GM12878 (cell line): ENCODE data around the gene GRAMD2B. TPM values are rescaled to one million over a fixed set of nuclear protein-coding genes. Genes with fewer than 3 reads are reported as not detected.

ENCODE experiments used
- ATAC-seq: fragments of 200-7000 bp; cut with Tn5 transposase; 3 replicates; pipeline ENCODE4 v1.9.1; 2020; ENCODE audit warnings: mild to moderate bottlenecking, moderate library complexity
- BruUV-seq: library from RNA; stranded (reverse); fragments of 400-500 nt; replicated peaks from 2 replicates; lab custom pipeline; 2021; lab: Mats Ljungman, UMichigan
- CTCF ChIA-PET: fragments of 300-600 bp; sonication (Branson Sonifier 250); formaldehyde crosslinking; extraction: SDS; loops from one replicate; lab custom pipeline; 2021; ENCODE audit warnings: inconsistent platforms; lab: Yijun Ruan, JAX
- POLR2A ChIA-PET: fragments of 350-600 bp; formaldehyde crosslinking; extraction: SDS; loops from one replicate; lab custom pipeline; 2021; ENCODE audit warnings: inconsistent platforms; lab: Charles Lee
- RAD21 ChIA-PET: fragments of 300-600 bp; sonication (Branson Sonifier 250); formaldehyde crosslinking; loops from one replicate; lab custom pipeline; 2023; ENCODE audit warnings: antibody characterized with exemption; ENCODE audit not compliant: unreplicated experiment; lab: Charles Lee
- SMC1A ChIA-PET: fragments of 300-600 bp; sonication (Branson Sonifier 250); formaldehyde crosslinking; loops from one replicate; lab custom pipeline; 2023; ENCODE audit not compliant: unreplicated experiment, uncharacterized antibody; lab: Charles Lee
- DNase-seq: peaks from one replicate; pipeline ENCODE4 v3.0.0-alpha.2; 2011; ENCODE audit warnings: low read depth, low spot score
- FAIRE-seq: peaks from 3 replicates; lab custom pipeline; 2011; peaks lifted over from hg19 to GRCh38; lab: Jason Lieb, UNC
- H2AFZ ChIP-seq: 2 replicates; pipeline ENCODE4 v1.6.0; 2011; ENCODE audit warnings: low read depth, low read length, control low read depth; ENCODE audit not compliant: control insufficient read depth
- H3K27ac ChIP-seq: 2 replicates; pipeline ENCODE4 v1.5.1; 2011; ENCODE audit warnings: control low read depth; ENCODE audit not compliant: control insufficient read depth, insufficient read depth
- H3K27me3 ChIP-seq, 2 experiments: replicated peaks in 1 of 2; 2 replicates each; pipeline versions ENCODE4 v1.6.0 to v1.6.1; 2011; ENCODE audit warnings: low read length in 1 of 2; ENCODE audit not compliant: control insufficient read depth in 2 of 2, insufficient read depth in 2 of 2
- H3K36me3 ChIP-seq, 2 experiments: 2 replicates each; pipeline ENCODE4 v1.5.1; 2011; ENCODE audit warnings: low read length in 1 of 2; ENCODE audit not compliant: control insufficient read depth in 2 of 2, insufficient read depth in 2 of 2
- H3K4me1 ChIP-seq: 2 replicates; pipeline ENCODE4 v1.6.1; 2011; ENCODE audit warnings: mild to moderate bottlenecking, low read length, moderate library complexity, mixed read lengths; ENCODE audit not compliant: control insufficient read depth, insufficient read depth
- H3K4me2 ChIP-seq: 2 replicates; pipeline ENCODE4 v1.6.0; 2011; ENCODE audit warnings: control low read depth; ENCODE audit not compliant: control insufficient read depth, insufficient read depth
- H3K4me3 ChIP-seq: fragments of 200-600 bp; sonication (generic); 2 replicates; pipeline ENCODE4 v1.5.1; 2016
- H3K79me2 ChIP-seq: 2 replicates; pipeline ENCODE4 v1.6.0; 2011; ENCODE audit warnings: low read length; ENCODE audit not compliant: control insufficient read depth, insufficient read depth
- H3K9ac ChIP-seq: 2 replicates; pipeline ENCODE4 v1.8.0; 2011; ENCODE audit warnings: low read length, control low read depth, mixed read lengths; ENCODE audit not compliant: control insufficient read depth, insufficient read depth
- H3K9me3 ChIP-seq: replicated peaks from 3 replicates; pipeline ENCODE4 v1.5.1; 2011; ENCODE audit warnings: mild to moderate bottlenecking, low read length; ENCODE audit not compliant: control insufficient read depth, insufficient read depth
- H4K20me1 ChIP-seq: 2 replicates; pipeline ENCODE4 v1.6.0; 2011; ENCODE audit not compliant: control insufficient read depth, insufficient read depth
- CEBPB ChIP-seq, 2 experiments: fragments of 150-350 bp in 1 of 2; IDR thresholded peaks; 2 replicates each; pipeline ENCODE4 v1.6.1; 2012 to 2014; ENCODE audit warnings: low read depth in 2 of 2, low read length in 2 of 2, borderline replicate concordance in 1 of 2, inconsistent platforms in 1 of 2
- CREM ChIP-seq: IDR thresholded peaks from 2 replicates; pipeline ENCODE4 v1.6.1; 2014; ENCODE audit warnings: antibody characterized with exemption, low read depth
- E4F1 ChIP-seq: fragments of 450-650 bp; IDR thresholded peaks from 2 replicates; pipeline ENCODE4 v1.6.1; 2018; ENCODE audit warnings: borderline replicate concordance, mild to moderate bottlenecking; ENCODE audit not compliant: partially characterized antibody
- ETV6 ChIP-seq, 2 experiments: fragments of 450-650 bp in 1 of 2; IDR thresholded peaks in 1 of 2; conservative IDR thresholded peaks in 1 of 2; 2 replicates each; pipeline ENCODE4 v1.6.1; 2014; ENCODE audit warnings: antibody characterized with exemption in 1 of 2, borderline replicate concordance in 1 of 2, low read depth in 1 of 2, mild to moderate bottlenecking in 1 of 2, moderate library complexity in 1 of 2
- KAT2A ChIP-seq: conservative IDR thresholded peaks from 2 replicates; pipeline ENCODE4 v1.6.1; 2011; ENCODE audit warnings: low read depth, low read length; ENCODE audit not compliant: control insufficient read depth
- MLLT1 ChIP-seq: fragments of 450-650 bp; IDR thresholded peaks from 2 replicates; pipeline ENCODE4 v1.6.1; 2016; ENCODE audit warnings: mild to moderate bottlenecking
- PAX5 ChIP-seq: IDR thresholded peaks from 2 replicates; pipeline ENCODE4 v1.6.1; 2011; ENCODE audit warnings: low read depth, low read length, borderline replicate concordance
- PAX8 ChIP-seq: fragments of 450-650 bp; IDR thresholded peaks from 2 replicates; pipeline ENCODE4 v1.6.1; 2017; ENCODE audit warnings: mild to moderate bottlenecking, moderate library complexity
- POLR2AphosphoS5 ChIP-seq: IDR thresholded peaks from 2 replicates; pipeline ENCODE4 v1.6.1; 2011; ENCODE audit warnings: mild to moderate bottlenecking, low read length, inconsistent platforms
- RB1 ChIP-seq: fragments of 450-650 bp; formaldehyde crosslinking; IDR thresholded peaks from 2 replicates; pipeline ENCODE4 v1.6.1; 2017; ENCODE audit warnings: mild to moderate bottlenecking, borderline replicate concordance
- SKIL ChIP-seq: fragments of 450-650 bp; IDR thresholded peaks from 2 replicates; pipeline ENCODE4 v1.6.1; 2017; ENCODE audit warnings: mild to moderate bottlenecking, low read depth, inconsistent platforms; ENCODE audit not compliant: poor library complexity, severe bottlenecking
- STAT1 ChIP-seq: fragments of 450-650 bp; conservative IDR thresholded peaks from 2 replicates; pipeline ENCODE4 v1.6.1; 2014; ENCODE audit warnings: antibody characterized with exemption, mild to moderate bottlenecking
- TBL1XR1 ChIP-seq: IDR thresholded peaks from 2 replicates; pipeline ENCODE4 v1.6.1; 2012; ENCODE audit warnings: low read depth, low read length, improper control_type of control experiment
- YBX1 ChIP-seq: fragments of 450-650 bp; IDR thresholded peaks from 2 replicates; pipeline ENCODE4 v1.6.1; 2016; ENCODE audit warnings: antibody characterized with exemption
- ZZZ3 ChIP-seq: IDR thresholded peaks from 2 replicates; pipeline ENCODE4 v1.6.1; 2011; ENCODE audit warnings: low read depth; ENCODE audit not compliant: control insufficient read depth, insufficient read length
- WGBS: methylation state at CpG from one replicate; pipeline ENCODE4 v1.1.6; 2016; ENCODE audit warnings: low lambda C conversion rate; ENCODE audit not compliant: insufficient replicate concordance, insufficient coverage; ENCODE audit errors: missing lambda C conversion rate; 5-methylcytosine and 5-hydroxymethylcytosine counted together
- in situ Hi-C: fragments of 300-500 bp; cut with MboI; formaldehyde crosslinking; loops from 9 replicates; pipeline ENCODE4 v1.14.3; 2018; ENCODE audit warnings: mixed read lengths
- intact Hi-C: fragments of 100-400 bp; cut with micrococcal nuclease; formaldehyde crosslinking; loops from one replicate; pipeline ENCODE4 v1.14.2; 2022; ENCODE audit not compliant: unreplicated experiment
- polyA plus RNA-seq, 11 experiments: library from polyadenylated mRNA; depleted of rRNA in 4 of 11; unstranded in 6 of 11; stranded (reverse) in 5 of 11; fragments of >200 nt; fragmentation: Nextera tagmentation in 4 of 11; fragmentation: Illumina TruSeq in 1 of 11; extraction: Ambion mirVana in 4 of 11; extraction: Trizol in 1 of 11; gene quantifications; 1 replicate in 1 of 11; 2 replicates in 10 of 11; pipeline versions ENCODE4 v1.2.1 to v1.2.3, GENCODE V29; 2011 to 2016; ENCODE audit warnings: inconsistent platforms in 2 of 11, missing spikeins in 2 of 11, low read depth in 1 of 11
- total RNA-seq, 4 experiments: library from RNA; depleted of rRNA in 3 of 4; stranded (reverse); fragments of >200 nt in 3 of 4; fragmentation: Illumina TruSeq in 1 of 4; extraction: Trizol in 1 of 4; gene quantifications; 2 replicates each; pipeline versions ENCODE4 v1.2.1 to v1.2.3, GENCODE V29; 2013 to 2021

Gene GRAMD2B
- total and polyA plus RNA-seq, 10 of the 15 experiments (the other 5 are each of a cell fraction or from before 2014, with no cell fraction given) = 1.9 to 21.5 (median 8.4) TPM

DNA sequence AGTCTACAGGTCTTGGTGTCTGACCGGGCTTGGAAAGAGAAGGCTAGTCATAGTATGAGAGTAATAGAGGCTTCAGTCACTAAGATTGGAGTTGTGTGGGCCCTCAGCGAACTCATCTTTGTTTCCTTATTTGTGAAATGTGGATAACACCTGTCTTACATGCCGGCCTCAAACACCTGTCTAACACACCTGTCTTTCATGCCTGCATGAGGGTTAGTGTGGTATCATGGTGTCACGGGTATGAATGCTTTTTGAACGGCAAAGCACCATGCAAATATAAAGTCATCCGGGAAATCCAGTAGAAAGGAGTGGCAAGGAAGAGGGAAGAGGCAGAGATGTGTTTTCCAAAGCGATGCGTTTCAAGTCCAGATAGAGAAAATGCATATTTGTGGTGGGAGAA, 25.5 kb downstream of the GRAMD2B start:
- peaks cover 1% of the 10 kb centered on the region for H3K79me2 ChIP-seq
- POLR2A ChIA-PET = interaction anchor here (1.2 kb wide), 1 partner anchor 11 kb away, joined by 3 read pairs; no protein-coding TSS in a partner anchor
- peaks cover 39% of the 10 kb centered on the region for H3K4me1 ChIP-seq
- ATAC-seq (no peak), DNase-seq (no peak)
- CTCF ChIA-PET = interaction anchor here (1.2 to 1.6 kb wide), 4 partner anchors 14 to 95 kb away, joined by 4 to 7 read pairs (median 4); partner anchors contain the start of gene GRAMD2B
- H3K4me2 ChIP-seq = no peak overlapping the region
- WGBS = 55% methylated on average over 8 of the region's 8 CpGs
- no peak overlapping the region for H3K9ac ChIP-seq
- no peaks in the 10 kb centered on the region for H3K36me3 ChIP-seq
- no peaks in the 10 kb centered on the region; the same call in 2 of the 3 replicates for H3K9me3 ChIP-seq
- TF ChIP-seq E4F1 (no peak), SKIL (no peak), PAX5 (no peak), ZZZ3 (no peak), ETV6 (conservative IDR thresholded peaks at IDR 0.05 in 1 of 2, IDR thresholded peaks at IDR 0.05 in 1 of 2; ENCODE audit: borderline replicate concordance in 1 of 2, low read depth in 1 of 2) (no peak), POLR2AphosphoS5 (no peak), RB1 (no peak), MLLT1 (no peak), YBX1 (no peak), TBL1XR1 (no peak), CEBPB (IDR thresholded peaks at IDR 0.05; ENCODE audit: borderline replicate concordance in 1 of 2, low read depth in 2 of 2, low read length in 2 of 2) (no peak), CREM (no peak), KAT2A (no peak), STAT1 (no peak), PAX8 (no peak)
- TF ChIP-seq, all 136 proteins: peak for 0
- intact Hi-C loops (loop anchor here (10.0 kb wide), 1 partner anchor 326 kb away; the partner anchor contains the start of gene LMNB1), in situ Hi-C loops (no loop called here)
- no peak overlapping the region for H3K27ac ChIP-seq
- H4K20me1 ChIP-seq = no peaks in the 10 kb centered on the region
- no peak overlapping the region for H3K4me3 ChIP-seq
- RAD21 ChIA-PET = interaction anchor here (0.7 to 1.7 kb wide), 5 partner anchors 13 to 93 kb away, joined by 3 to 12 read pairs (median 3); no protein-coding TSS in a partner anchor
- no TSS peak for BruUV-seq
- SMC1A ChIA-PET = interaction anchor here (1.0 to 1.8 kb wide), 4 partner anchors 9 to 90 kb away, joined by 3 to 8 read pairs (median 4); no protein-coding TSS in a partner anchor
- FAIRE-seq = no peak
- H2AFZ ChIP-seq = no peak overlapping the region
- H3K27me3 ChIP-seq = no peaks in the 10 kb centered on the region
